WERI-Rb-1 (cell line): Measurements from ENCODE around the gene FGD5.

Experiments used
- DNase-seq: peaks from one replicate; pipeline ENCODE4 v3.0.0-alpha.2; 2020
- H3K27ac ChIP-seq: fragments of 250-450 bp; sonication (Bioruptor Pico); 2 replicates; pipeline ENCODE4 v1.5.1; 2020; ENCODE audit warnings: mild to moderate bottlenecking, moderate library complexity
- H3K27me3 ChIP-seq: fragments of 250-450 bp; sonication (Bioruptor Pico); 2 replicates; pipeline ENCODE4 v1.5.1; 2021; ENCODE audit warnings: mild to moderate bottlenecking, low read depth, moderate library complexity; ENCODE audit not compliant: insufficient read depth, severe bottlenecking
- H3K36me3 ChIP-seq: fragments of 250-450 bp; sonication (Bioruptor Pico); 2 replicates; pipeline ENCODE4 v1.5.1; 2020; ENCODE audit warnings: mild to moderate bottlenecking, moderate library complexity
- H3K4me3 ChIP-seq: 2 replicates; pipeline ENCODE4 v1.5.1; 2011; ENCODE audit warnings: low read depth, mild to moderate bottlenecking, control low read depth, low read length
- H3K9me3 ChIP-seq: fragments of 250-450 bp; sonication (Bioruptor Pico); 2 replicates; pipeline ENCODE4 v1.5.1; 2021; ENCODE audit warnings: mild to moderate bottlenecking, moderate library complexity; ENCODE audit not compliant: severe bottlenecking
- TF ChIP-seq, protein P1 (sequence below): IDR thresholded peaks from 2 replicates; pipeline ENCODE4 v1.5.1; 2011; ENCODE audit warnings: low read depth, mild to moderate bottlenecking, control low read depth, inconsistent platforms, low read length

FGD5 gene

DNA sequence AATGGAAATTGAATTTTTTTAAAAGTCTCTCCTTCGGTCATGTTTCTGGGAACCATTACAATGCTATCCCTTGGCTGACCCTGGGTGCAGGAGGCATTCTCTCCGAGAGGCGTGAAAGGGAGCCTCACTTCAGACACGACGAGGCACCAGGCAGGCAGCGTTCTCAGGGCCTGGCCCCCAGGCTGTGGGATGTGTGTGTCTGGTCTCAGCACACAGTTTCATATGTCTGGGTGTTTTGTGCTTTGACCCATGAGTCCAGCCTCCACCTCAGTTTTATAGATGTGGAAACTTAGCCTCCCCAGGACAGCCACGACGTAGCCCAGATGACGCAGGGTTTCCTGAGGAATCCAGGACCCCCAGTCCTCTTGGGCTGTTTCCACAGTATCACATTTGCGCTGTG is 34.0 kb downstream of the FGD5 start:
- Histone ChIP-seq H3K9me3 (peaks cover 6% of the 10 kb centered on the region), H3K27me3 (peaks cover 30% of the 10 kb centered on the region), H3K36me3 (no peaks in the 10 kb centered on the region), H3K27ac (no peak overlapping the region), H3K4me3 (no peak overlapping the region)
- TF ChIP-seq, protein P1, sequence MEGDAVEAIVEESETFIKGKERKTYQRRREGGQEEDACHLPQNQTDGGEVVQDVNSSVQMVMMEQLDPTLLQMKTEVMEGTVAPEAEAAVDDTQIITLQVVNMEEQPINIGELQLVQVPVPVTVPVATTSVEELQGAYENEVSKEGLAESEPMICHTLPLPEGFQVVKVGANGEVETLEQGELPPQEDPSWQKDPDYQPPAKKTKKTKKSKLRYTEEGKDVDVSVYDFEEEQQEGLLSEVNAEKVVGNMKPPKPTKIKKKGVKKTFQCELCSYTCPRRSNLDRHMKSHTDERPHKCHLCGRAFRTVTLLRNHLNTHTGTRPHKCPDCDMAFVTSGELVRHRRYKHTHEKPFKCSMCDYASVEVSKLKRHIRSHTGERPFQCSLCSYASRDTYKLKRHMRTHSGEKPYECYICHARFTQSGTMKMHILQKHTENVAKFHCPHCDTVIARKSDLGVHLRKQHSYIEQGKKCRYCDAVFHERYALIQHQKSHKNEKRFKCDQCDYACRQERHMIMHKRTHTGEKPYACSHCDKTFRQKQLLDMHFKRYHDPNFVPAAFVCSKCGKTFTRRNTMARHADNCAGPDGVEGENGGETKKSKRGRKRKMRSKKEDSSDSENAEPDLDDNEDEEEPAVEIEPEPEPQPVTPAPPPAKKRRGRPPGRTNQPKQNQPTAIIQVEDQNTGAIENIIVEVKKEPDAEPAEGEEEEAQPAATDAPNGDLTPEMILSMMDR, result no peak
- DNase-seq, result no peak

DNA sequence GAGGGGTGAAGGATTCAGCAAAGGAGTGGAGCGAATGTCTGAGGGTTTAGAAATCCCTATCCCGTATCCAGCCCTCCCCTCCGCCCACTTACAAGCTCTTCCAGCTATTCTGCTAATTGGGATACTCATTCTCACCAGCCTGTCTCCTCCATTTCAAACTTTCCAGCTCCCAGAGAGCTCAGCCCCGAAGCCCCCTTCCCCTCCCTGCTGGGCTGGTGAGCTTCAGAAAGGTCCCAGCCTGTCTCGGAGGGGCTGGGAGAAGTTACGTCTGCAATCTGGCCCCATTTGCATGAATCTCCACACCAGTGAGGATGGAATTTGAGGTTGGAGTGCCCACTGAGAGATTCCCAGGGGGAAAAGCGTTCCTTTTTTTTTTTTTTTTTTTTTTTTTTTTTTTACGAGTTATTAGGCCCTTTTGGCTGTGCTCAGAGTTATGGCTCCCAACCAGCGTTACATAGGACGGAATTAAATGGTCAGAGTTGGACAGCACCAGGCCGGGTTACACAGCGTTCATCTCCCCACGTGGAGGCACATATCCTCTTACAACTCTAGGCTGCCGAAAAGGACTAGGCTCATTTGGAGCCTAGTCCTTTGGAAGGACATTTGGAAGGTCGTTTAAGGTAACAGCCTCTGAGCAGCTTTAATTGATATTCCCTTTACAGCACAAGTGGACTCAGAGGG is 34.6 kb downstream of the FGD5 start:
- TF ChIP-seq, protein P1, result no peak
- H3K36me3 ChIP-seq, result no peaks in the 10 kb centered on the region
- H3K27ac ChIP-seq, result no peak overlapping the region
- no peak for DNase-seq
- peaks cover 31% of the 10 kb centered on the region for H3K27me3 ChIP-seq
- H3K4me3 ChIP-seq, result no peak overlapping the region
- peaks cover 6% of the 10 kb centered on the region for H3K9me3 ChIP-seq

DNA sequence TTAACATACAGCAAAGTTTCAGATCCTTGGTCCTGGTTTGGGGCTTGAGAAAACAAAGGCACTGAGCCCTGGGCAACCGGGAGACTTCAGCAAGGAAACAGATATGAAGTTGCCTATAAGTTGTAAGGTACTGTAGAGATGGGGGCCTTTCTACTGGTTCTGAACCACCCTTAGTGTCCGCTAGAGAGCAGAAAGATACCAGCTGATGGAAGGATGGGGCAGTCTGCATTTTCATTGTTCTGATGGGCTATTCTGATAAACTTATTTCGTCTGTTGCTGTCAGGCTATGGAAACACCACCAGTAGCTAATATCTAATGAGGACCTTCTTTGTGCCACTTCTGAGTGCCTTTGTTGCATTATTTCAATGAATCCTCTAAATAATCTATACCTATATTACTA is 38.7 kb downstream of the FGD5 start:
- H3K9me3 ChIP-seq, result peaks cover 3% of the 10 kb centered on the region
- no peak overlapping the region for H3K27ac ChIP-seq
- no peak for DNase-seq
- TF ChIP-seq, protein P1, result 0 out of 2 replicates have a peak, but pooled peaks have one; percentile 14
- H3K27me3 ChIP-seq, result peaks cover 47% of the 10 kb centered on the region
- H3K36me3 ChIP-seq, result no peaks in the 10 kb centered on the region
- H3K4me3 ChIP-seq, result no peak overlapping the region

DNA sequence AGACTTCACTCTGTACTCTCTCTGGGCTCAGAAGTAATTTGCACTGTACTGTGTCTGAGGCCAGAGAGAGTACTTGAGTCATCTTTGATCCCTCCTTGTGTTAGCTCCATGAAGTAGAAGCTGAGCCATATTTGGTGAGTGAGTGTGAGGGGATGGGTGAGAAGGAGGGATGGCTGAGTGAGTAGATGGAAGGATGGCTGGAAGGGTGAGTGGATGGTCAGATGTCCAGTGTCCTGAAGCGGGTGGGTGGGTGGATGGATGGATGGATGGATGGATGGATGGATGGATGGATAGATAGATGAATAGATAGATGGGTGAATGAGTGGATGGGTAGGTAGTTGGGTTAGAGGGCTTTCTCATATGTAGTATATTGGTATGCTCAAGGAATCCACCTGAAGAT is 39.3 kb downstream of the FGD5 start:
- Histone ChIP-seq H3K9me3 (peaks cover 3% of the 10 kb centered on the region), H3K27ac (no peak overlapping the region), H3K36me3 (no peaks in the 10 kb centered on the region), H3K27me3 (peaks cover 43% of the 10 kb centered on the region), H3K4me3 (no peak overlapping the region)
- TF ChIP-seq, protein P1, result no peak
- no peak for DNase-seq

DNA sequence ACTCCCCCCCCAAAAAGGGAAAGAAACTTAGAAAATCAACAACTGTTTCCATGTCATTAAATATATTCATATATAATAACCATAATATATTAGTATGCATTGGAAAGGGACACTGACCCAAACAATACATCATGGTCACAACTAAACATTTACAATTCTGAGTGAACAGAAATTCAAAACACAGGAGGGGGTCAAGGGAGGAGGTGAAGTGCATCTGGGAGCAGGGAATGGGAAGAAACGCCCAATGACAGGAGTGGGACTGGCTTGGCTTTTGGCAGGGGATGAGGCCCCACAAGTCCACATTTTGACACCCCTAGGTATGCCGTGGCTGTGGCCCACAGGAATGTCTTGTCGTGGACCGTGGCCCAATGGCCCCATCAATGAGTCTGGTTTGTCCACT is 41.1 kb downstream of the FGD5 start:
- no peaks in the 10 kb centered on the region for H3K36me3 ChIP-seq
- peaks cover 54% of the 10 kb centered on the region for H3K27me3 ChIP-seq
- TF ChIP-seq, protein P1, result no peak
- DNase-seq, result no peak
- peaks cover 3% of the 10 kb centered on the region for H3K9me3 ChIP-seq
- no peak overlapping the region for H3K27ac ChIP-seq
- no peak overlapping the region for H3K4me3 ChIP-seq

DNA sequence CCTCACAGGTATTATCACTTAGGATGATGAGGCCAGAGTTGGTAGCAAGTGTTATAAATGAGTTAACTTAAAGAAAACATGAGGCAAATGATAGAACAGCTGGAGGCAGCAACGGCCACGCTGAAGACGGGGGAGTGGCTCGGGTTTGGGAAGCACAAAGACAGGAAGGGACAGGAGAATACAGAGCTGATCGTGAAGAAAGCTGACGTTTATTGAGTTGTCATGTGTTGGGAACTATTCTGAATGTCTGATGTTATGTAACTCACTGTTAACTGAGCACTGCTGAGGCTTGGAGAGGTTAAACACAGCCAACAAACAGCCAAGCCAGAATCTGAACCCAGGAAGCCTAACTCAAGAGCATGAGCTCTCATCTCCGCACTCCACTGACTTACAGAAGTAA is 42.3 kb downstream of the FGD5 start:
- no peak overlapping the region for H3K27ac ChIP-seq
- no peaks in the 10 kb centered on the region for H3K36me3 ChIP-seq
- H3K4me3 ChIP-seq, result no peak overlapping the region
- no peak for DNase-seq
- H3K27me3 ChIP-seq, result peaks cover 58% of the 10 kb centered on the region
- TF ChIP-seq, protein P1, result no peak
- H3K9me3 ChIP-seq, result peaks cover 2% of the 10 kb centered on the region
